Peyer's patch (tissue), 4 donors: ENCODE measurements around the gene MYH3. TPM values are rescaled to one million over a fixed set of nuclear protein-coding genes. Genes with fewer than 3 reads are reported as not detected.

Experiments used
- DNase-seq, 3 donors: peaks; one replicate each; pipeline ENCODE4 v3.0.0-alpha.2; 2017 to 2019
- H3K27ac ChIP-seq, 4 donors: fragments of 200-600 bp; sonication (generic); one replicate each; pipeline ENCODE4 v1.5.1; 2016 to 2019
- H3K27me3 ChIP-seq, 2 donors: fragments of 200-600 bp; sonication (generic); one replicate each; pipeline ENCODE4 v1.5.1; 2019
- H3K36me3 ChIP-seq, 3 donors: fragments of 200-600 bp; sonication (generic); one replicate each; pipeline ENCODE4 v1.5.1; 2016 to 2019
- H3K4me1 ChIP-seq, 4 donors: fragments of 200-600 bp; sonication (generic); one replicate each; pipeline ENCODE4 v1.5.1; 2016 to 2019
- H3K4me3 ChIP-seq, 4 donors: fragments of 200-600 bp; sonication (generic); 1 replicate in 3 of 4; 2 replicates in 1 of 4; pipeline ENCODE4 v1.5.1; 2016 to 2019; ENCODE audit warnings: mild to moderate bottlenecking in 1 of 4
- H3K9me3 ChIP-seq, 4 donors: fragments of 200-600 bp; sonication (generic); one replicate each; pipeline ENCODE4 v1.5.1; 2016 to 2019; ENCODE audit warnings: mild to moderate bottlenecking in 1 of 4
- POLR2A ChIP-seq, 2 donors: fragments of 450-650 bp; IDR thresholded peaks; one replicate each; pipeline ENCODE4 v1.5.1; 2017; ENCODE audit warnings: antibody characterized with exemption in 2 of 2, mild to moderate bottlenecking in 2 of 2, moderate library complexity in 2 of 2
- total RNA-seq, 4 donors: library from RNA; depleted of rRNA; stranded (reverse); fragments of >200 nt; gene quantifications; one replicate each; pipeline ENCODE4 v1.1.0, GENCODE V29; 2016
- TF ChIP-seq, protein P1 (sequence below), 6 experiments: fragments of 450-650 bp in 4 of 6; fragments of 200-600 bp in 2 of 6; sonication (generic) in 1 of 6; IDR thresholded peaks; one replicate each; pipeline ENCODE4 v1.5.1; 2017 to 2019; ENCODE audit warnings: antibody characterized with exemption in 6 of 6, mild to moderate bottlenecking in 3 of 6, moderate library complexity in 1 of 6

Gene MYH3
- total RNA-seq, 4 donors from 2014 or later: 3.7 to 32.2 (median 8.4) TPM

DNA sequence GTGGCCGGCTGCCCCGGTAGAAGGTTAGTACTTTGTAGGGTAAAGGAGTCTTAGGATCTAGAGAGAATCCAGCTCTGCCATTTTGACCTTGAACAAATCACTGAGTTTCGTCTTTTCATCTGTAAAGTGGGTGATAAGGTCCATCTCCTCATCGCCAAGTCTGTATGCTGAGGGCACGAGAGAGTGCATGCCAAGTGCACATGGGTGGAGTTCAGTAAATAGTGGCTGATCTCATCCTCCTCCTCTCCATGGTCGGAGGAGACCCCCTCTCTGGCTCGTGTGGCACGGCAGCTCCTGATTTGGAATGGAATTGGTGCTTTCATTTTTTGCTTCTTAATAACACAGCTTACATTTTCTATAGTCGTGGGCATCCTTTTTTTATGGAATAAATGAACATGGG lies 30.7 kb downstream of the MYH3 start:
- no peak for TF ChIP-seq POLR2A (IDR thresholded peaks at IDR 0.05)
- TF ChIP-seq, protein P1, sequence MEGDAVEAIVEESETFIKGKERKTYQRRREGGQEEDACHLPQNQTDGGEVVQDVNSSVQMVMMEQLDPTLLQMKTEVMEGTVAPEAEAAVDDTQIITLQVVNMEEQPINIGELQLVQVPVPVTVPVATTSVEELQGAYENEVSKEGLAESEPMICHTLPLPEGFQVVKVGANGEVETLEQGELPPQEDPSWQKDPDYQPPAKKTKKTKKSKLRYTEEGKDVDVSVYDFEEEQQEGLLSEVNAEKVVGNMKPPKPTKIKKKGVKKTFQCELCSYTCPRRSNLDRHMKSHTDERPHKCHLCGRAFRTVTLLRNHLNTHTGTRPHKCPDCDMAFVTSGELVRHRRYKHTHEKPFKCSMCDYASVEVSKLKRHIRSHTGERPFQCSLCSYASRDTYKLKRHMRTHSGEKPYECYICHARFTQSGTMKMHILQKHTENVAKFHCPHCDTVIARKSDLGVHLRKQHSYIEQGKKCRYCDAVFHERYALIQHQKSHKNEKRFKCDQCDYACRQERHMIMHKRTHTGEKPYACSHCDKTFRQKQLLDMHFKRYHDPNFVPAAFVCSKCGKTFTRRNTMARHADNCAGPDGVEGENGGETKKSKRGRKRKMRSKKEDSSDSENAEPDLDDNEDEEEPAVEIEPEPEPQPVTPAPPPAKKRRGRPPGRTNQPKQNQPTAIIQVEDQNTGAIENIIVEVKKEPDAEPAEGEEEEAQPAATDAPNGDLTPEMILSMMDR (IDR thresholded peaks at IDR 0.05): no peak
- Histone ChIP-seq H3K36me3 (peaks cover 0 to 6% (median 0%) of the 10 kb centered on the region in 3 donors), H3K27me3 (no peaks in the 10 kb centered on the region), H3K4me3 (no peak overlapping the region), H3K4me1 (no peaks in the 10 kb centered on the region), H3K9me3 (no peaks in the 10 kb centered on the region), H3K27ac (no peak overlapping the region)
- DNase-seq: no peak

DNA sequence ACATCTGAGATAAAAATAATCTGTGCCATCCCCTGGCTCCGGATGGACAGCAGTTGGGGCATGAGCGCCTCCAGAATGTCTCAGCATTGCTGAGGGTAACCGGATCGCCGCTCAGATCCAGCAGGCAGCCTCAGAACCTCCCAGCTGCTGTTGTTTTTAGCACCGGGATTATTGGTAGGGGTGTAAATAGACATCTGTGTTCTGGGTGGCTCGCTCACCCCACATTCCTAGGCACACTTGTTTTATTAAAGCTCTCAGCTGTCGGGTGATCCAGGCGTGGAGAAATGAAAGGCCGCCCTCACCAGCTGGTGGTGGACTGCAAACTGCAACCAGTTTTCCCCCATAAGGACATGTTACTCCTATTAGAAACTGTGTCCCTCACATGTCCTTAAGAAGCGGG lies 32.1 kb downstream of the MYH3 start:
- Histone ChIP-seq H3K9me3 (no peaks in the 10 kb centered on the region), H3K36me3 (peaks cover 0 to 4% (median 0%) of the 10 kb centered on the region in 3 donors), H3K27ac (no peak overlapping the region), H3K4me3 (no peak overlapping the region), H3K27me3 (no peaks in the 10 kb centered on the region), H3K4me1 (no peaks in the 10 kb centered on the region)
- TF ChIP-seq, protein P1 (IDR thresholded peaks at IDR 0.05): no peak
- no peak for TF ChIP-seq POLR2A (IDR thresholded peaks at IDR 0.05)
- DNase-seq: no peak

DNA sequence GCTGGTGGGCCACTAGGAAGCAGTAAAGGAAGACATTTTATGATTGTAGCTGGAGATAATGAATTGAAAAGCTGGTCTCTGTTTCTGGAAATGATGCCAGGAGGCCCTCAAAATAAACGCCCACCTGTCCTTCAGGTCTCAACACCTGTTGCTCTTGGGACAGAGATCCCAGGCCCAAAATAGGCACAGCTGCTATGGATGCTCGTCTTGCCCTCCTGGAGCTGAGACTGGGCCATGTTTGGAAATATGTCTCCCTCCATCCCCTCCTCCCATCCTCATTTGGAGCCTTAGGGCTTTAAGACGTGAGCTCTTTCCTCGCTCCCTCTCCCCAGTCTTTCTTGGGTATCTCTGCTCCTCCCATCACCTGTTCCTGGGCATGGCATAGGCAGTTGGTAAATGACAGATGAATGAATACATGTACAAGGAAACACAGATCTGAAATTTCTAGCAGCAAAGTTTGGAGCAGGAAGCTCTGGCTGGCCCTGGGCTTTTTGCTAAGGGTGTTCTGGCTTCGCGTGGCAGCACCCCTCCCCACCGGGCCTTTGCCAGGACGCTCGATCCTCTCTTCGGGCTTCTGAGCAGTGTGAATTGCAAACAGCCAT lies 33.3 kb downstream of the MYH3 start:
- no peak overlapping the region for H3K4me3 ChIP-seq
- no peaks in the 10 kb centered on the region for H3K9me3 ChIP-seq
- H3K27ac ChIP-seq: no peak overlapping the region
- H3K27me3 ChIP-seq: no peaks in the 10 kb centered on the region
- DNase-seq: no peak
- no peaks in the 10 kb centered on the region for H3K36me3 ChIP-seq
- H3K4me1 ChIP-seq: no peaks in the 10 kb centered on the region
- no peak for TF ChIP-seq POLR2A (IDR thresholded peaks at IDR 0.05)
- TF ChIP-seq, protein P1 (IDR thresholded peaks at IDR 0.05): no peak

DNA sequence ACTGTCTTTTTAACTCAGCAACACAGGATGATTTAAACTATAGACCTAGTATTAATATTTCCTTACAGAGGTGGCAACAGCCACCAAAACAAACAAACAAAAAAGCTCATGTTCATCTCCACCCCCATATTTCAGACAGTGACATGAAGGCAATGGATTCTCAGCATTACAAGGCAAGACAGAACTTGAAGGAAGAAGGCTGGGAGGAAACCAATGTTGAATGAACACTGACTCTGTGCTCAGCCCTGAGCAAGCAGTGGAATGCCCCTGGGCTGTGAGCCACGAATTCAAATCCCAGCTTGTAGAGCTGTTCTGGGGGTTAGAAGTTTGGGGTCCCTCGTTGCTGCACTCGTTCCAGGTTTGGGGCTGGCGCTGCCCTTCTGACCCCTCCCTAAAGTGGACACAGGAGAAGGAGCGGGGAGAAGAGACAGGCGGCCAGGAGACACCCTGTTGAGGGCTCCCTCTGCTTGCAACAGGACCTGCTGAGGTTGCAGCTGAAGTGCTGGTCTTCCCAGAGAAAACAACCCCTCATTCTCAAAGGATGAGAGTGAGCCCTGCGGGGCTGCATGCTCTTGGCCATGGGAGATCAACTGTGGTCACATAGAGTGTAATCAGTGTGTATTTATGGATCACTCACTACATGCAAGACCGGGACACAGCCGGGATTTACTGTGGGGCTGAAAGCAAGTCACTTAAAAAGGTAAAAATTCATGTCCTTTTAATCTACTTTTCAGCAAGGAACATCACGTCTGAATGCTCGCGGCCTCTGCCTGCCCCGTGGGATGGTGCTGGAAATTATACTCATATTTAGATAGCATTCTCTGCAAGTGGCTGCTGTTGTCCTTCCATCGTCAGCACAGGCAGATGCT lies 34.3 kb downstream of the MYH3 start:
- H3K9me3 ChIP-seq: no peaks in the 10 kb centered on the region
- no peaks in the 10 kb centered on the region for H3K4me1 ChIP-seq
- H3K4me3 ChIP-seq: no peak overlapping the region
- TF ChIP-seq POLR2A (IDR thresholded peaks at IDR 0.05): no peak
- no peak overlapping the region for H3K27ac ChIP-seq
- no peaks in the 10 kb centered on the region for H3K36me3 ChIP-seq
- DNase-seq: no peak
- no peaks in the 10 kb centered on the region for H3K27me3 ChIP-seq

DNA sequence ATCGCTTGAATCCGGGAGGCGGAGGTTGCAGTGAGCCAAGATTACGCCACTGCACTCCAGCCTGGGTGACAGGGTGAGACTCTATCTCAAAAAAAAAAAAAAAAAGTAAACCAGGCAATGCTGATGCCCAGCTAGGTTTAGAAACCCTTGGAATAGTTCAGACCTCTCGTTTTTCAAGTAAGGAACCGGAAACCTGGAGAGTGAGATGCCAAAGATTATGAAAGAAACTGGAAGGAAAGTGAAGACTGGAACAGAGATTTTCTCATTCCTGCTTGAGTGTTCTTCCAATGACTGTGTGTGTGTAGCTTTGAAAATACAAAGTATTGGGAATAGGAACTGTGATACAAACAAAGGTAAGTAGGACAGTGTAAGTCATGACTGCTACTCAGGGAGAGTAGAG lies 35.7 kb downstream of the MYH3 start:
- DNase-seq: no peak
- TF ChIP-seq POLR2A (IDR thresholded peaks at IDR 0.05): no peak
- TF ChIP-seq, protein P1 (IDR thresholded peaks at IDR 0.05): no peak
- Histone ChIP-seq H3K27ac (no peak overlapping the region), H3K4me1 (no peaks in the 10 kb centered on the region), H3K27me3 (no peaks in the 10 kb centered on the region), H3K36me3 (no peaks in the 10 kb centered on the region), H3K4me3 (no peak overlapping the region), H3K9me3 (no peaks in the 10 kb centered on the region)

DNA sequence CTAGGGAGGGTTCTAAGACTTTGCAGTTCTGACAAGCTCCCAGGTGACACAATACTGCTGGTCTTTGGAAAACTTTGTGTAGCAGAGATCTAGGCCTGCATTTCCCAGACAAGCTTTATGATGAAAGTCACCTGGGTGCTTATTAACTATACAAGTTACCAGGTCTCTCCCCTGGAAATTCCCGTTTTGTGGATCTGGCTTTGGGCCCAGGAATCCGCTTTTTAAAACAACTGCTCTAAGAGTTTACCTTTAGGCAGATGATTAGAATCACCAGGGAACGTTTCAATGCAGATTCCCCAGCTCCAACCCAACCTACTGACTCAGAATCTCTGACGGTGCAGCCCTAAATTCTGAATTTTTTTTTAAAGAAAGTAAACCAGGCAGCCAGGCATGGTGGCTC lies 36.3 kb downstream of the MYH3 start:
- TF ChIP-seq, protein P1 (IDR thresholded peaks at IDR 0.05): no peak
- TF ChIP-seq POLR2A (IDR thresholded peaks at IDR 0.05): no peak
- no peak for DNase-seq
- no peak overlapping the region for H3K27ac ChIP-seq
- H3K4me3 ChIP-seq: no peak overlapping the region
- no peaks in the 10 kb centered on the region for H3K27me3 ChIP-seq
- no peaks in the 10 kb centered on the region for H3K4me1 ChIP-seq
- H3K36me3 ChIP-seq: no peaks in the 10 kb centered on the region
- no peaks in the 10 kb centered on the region for H3K9me3 ChIP-seq
